HL-60/S4 (cell line): ENCODE measurements around the gene GCC1.

Source experiments
- in situ Hi-C: fragments of 300-500 bp; cut with MboI; formaldehyde crosslinking; loops from 2 replicates; pipeline ENCODE4 v1.14.3; 2022; ENCODE audit warnings: low sequenced_read_pairs

The GCC1 gene

GRCh38 chr7:127585044-127585953, at the start of gene GCC1:
Gene GCC1 (minus strand): TSS chr7:127585596. CDS start chr7:127585182, 414 bp downstream.
- in situ Hi-C loops: no loop called here

DNA sequence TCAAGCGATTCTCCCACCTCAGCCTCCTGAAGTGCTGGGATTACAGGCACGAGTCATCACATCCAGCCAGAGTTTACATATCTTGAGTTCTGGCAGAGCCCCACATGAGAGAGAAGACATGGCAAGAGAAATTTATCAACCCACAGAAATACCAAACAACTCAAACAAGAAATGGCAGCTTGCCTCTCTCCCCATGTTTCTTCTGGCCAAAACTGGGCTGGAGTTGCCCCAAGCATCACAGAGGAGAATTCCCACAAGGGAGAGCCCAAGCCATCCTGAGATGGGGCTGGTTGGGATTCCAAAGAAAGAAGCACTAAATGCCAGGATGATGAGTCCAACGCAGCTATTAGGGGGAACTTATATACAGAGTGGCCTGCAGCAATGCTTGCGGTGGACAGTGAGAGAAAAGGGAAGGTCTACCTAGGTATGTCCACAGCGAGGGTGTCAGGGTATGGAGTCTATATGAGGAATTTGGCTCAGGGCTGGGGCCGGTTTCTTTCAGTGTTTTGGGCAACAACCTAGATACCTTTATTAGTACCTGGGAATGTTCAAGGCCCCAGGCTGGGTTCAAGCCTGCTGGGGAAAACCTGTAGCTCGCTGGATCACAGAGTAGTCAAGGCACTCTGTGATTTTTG, 47.0 kb upstream of the GCC1 start:
- in situ Hi-C loops: no loop called here

DNA sequence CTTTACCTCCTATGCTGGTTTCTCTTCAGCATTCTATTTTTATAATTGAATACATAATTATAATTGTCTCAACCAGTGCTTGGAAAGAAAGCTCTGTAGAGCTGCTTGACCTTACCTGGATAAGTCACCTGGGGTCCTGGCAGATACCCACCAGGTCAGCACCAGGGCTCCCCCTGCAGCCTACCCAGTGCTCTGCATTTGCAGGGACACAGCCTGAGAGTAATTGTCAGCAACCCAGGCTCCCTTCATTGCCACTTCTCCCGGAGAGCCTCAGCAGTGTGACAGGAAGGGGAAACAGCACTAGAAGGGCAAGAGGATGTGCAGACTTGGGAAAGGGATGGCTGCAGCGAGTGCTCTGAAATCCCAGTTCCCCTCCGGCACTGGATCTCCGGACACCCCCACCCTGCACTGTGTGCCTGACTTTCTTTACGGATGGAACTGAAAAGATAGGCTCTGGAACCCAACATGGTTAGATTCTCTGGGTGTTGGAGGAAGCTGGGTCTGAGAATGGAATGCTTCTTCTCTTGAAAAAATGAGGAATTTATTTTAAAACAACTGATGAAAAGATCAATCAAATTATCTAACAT, 44.0 kb upstream of the GCC1 start:
- in situ Hi-C loops: no loop called here

GRCh38 chr7:127628445-127628844, 43.0 kb upstream of the GCC1 start:
- in situ Hi-C loops: no loop called here

GRCh38 chr7:127625331-127625730, 39.9 kb upstream of the GCC1 start:
- in situ Hi-C loops: no loop called here

- in situ Hi-C loops: no loop called here
These were observed 35.2 kb upstream of the GCC1 start for GRCh38 chr7:127620406-127621233.

DNA sequence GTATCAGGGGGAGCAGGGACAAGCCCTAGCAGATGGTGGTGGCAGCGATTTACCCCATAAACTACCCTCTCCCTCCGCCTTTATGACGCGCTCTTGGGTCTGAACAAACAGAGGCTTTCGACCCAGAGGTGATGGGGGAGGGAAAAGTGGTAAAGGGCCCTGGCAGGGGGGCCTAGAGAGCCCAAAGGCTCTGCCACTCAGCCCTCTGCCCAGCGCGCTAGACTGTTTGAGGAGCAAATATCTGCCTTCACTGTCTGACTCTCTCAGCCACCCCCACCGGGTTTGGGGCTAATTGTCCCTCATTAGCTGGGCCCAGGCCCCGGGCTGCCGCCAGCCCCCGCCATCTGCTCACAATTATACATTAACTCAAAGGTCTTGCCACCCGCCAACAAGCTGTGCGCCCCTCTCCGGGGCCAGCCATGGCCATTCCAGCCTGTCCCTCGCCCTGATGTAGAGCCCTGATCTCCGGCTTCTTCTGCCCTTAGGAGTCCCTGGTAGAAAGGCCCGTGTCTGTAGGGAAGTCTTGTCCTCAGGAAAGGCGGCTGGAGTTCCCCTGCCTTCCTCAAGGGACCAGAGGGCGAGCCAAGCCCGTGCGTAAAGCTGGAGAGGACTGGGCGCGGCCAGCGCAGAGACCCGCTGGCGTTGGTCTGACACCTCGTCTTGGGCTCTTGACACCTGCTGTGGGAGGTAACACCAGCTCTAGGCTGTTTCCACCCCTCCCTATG, 34.4 kb upstream of the GCC1 start:
- in situ Hi-C loops: no loop called here

GRCh38 chr7:127618775-127619174, 33.4 kb upstream of the GCC1 start:
- in situ Hi-C loops: no loop called here

- in situ Hi-C loops: no loop called here
These were observed 32.6 kb upstream of the GCC1 start, which contains the start of gene PAX4 for GRCh38 chr7:127618042-127618441. Gene PAX4 (minus strand): TSS chr7:127618142. CDS start chr7:127615928, 2,214 bp downstream.

DNA sequence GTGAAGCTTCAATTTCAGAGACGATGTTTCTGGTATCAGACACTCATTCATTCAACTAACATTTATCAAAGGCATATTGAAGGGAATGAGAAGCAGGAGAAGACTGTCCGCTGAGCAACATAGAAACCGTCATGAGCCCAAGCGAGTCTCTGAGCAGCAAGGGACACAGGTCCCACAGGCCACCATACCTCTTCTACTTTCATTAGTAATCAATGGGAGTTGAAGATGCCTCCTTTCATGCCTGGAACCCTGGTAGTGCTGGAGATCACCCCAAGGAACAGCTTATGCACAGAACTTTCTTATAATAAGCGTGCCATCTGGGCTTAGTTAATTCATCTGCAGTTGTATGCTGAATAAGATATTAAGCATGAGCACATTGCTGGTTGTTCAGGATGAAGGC, 31.3 kb upstream of the GCC1 start:
- in situ Hi-C loops: no loop called here

- in situ Hi-C loops: no loop called here
These were observed 26.9 kb upstream of the GCC1 start for GRCh38 chr7:127612263-127612662.

DNA sequence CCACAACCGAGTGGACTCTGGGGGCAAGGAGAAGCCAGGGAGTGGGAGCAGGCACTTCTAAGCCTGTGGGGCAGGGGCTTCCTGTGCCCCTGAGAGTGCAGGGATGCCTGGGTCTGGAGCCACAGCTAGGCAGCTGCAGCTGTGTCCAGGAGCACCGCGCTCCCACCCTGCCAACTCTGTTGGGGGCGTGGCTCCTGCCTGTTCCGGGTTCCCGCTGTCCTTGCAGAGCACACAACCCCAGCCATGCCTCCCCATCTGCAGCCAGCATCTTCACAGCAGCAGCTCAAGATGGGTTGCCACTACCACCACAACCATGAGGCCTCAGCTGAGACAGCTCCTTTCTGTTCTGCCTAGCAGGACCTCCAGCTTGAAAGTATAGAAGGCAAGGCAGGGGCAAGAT, 23.9 kb upstream of the GCC1 start:
- in situ Hi-C loops: no loop called here

- in situ Hi-C loops: no loop called here
These were observed 23.1 kb upstream of the GCC1 start for GRCh38 chr7:127608446-127608845.

DNA sequence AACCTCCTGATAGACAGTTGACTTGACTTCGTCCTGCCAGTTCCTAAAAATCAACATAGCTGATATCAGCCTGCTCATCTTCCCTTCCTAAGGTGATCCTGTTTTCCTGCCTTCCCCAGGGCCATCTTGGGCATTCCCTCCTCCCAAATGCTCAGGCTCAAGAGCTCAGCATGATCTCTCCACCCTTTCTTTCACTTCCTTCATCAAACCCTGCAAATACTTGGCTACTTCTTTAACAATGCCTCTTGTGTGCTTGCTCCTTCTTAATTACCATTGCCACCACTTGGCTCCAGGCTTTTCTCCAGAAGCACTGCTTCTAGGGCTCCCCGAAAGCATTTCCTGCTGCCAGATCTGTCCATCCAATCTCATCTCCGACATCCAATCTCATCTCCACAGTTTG, 15.5 kb upstream of the GCC1 start:
- in situ Hi-C loops: no loop called here

GRCh38 chr7:127598318-127598717, 12.9 kb upstream of the GCC1 start:
- in situ Hi-C loops: no loop called here

GRCh38 chr7:127595737-127596136, 10.3 kb upstream of the GCC1 start:
- in situ Hi-C loops: no loop called here

DNA sequence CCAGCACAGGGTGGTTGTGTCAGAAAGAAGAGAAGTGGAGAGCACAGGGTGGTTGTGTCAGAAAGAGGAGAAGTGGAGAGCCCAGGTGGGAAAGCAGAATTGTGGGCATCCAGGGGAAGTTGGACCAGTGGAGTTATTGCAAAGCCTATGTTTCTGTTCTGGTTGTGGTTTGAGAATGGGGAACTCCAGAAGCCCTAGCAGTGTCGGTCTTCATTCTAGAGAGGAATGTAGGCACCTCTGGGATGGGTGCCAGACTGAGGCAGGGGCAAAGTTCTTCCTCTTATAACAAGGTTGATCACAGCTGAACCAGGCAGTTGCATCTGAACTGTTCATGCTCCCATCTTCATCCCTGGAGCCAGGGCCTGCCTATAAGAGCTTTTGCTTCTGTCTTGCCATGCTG, 9.1 kb upstream of the GCC1 start:
- in situ Hi-C loops: no loop called here

DNA sequence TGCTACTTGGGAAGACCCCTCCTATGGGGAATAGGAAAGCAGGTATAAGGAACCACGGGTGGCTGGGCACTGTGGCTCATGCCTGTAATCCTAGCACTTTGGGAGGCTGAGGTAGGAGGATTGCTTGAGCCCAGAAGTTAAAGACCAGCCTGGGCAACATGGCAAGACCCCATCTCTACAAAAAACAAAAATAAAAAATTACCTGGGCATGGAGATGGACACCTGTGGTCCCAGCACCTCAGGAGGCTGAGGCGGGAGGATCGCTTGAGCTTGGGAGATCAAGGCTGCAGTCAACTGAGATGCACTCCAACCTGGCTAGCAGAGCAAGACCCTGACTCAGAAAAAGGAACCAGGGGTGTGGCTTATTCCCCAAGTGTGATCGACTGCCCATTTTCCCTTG, 7.2 kb upstream of the GCC1 start:
- in situ Hi-C loops: no loop called here

- in situ Hi-C loops: no loop called here
These were observed 6.2 kb upstream of the GCC1 start for GRCh38 chr7:127591591-127591990.

DNA sequence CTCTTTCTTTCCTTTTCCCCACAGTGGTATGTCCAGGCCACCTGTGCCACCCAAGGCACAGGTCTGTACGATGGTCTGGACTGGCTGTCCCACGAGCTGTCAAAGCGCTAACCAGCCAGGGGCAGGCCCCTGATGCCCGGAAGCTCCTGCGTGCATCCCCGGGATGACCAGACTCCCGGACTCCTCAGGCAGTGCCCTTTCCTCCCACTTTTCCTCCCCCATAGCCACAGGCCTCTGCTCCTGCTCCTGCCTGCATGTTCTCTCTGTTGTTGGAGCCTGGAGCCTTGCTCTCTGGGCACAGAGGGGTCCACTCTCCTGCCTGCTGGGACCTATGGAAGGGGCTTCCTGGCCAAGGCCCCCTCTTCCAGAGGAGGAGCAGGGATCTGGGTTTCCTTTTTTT, 5.8 kb upstream of the GCC1 start:
- in situ Hi-C loops: no loop called here
